MCF 10A (cell line): ENCODE data around the gene DENND1C. TPM values are rescaled to one million over a fixed set of nuclear protein-coding genes. Genes with fewer than 3 reads are reported as not detected.
A peak's percentile ranks its signal among the peaks of the same experiment; 100 is the strongest.

ENCODE experiments used
- BruUV-seq: library from RNA; stranded (reverse); fragments of 400-500 nt; replicated peaks from 2 replicates; lab custom pipeline; 2021; lab: Mats Ljungman, UMichigan
- CTCF ChIA-PET: fragments of 300-600 bp; sonication (Branson Sonifier 250); formaldehyde crosslinking; extraction: SDS; loops from one replicate; lab custom pipeline; 2021; ENCODE audit warnings: antibody characterized with exemption, inconsistent platforms; lab: Yijun Ruan, JAX
- POLR2A ChIA-PET: fragments of 300-600, 350-650 bp; sonication (Branson Sonifier 250); formaldehyde crosslinking; extraction: SDS; loops from one replicate; lab custom pipeline; 2020; ENCODE audit warnings: antibody characterized with exemption, inconsistent platforms; lab: Yijun Ruan, JAX
- DNase-seq: peaks from one replicate; pipeline ENCODE4 v3.0.0-alpha.2; 2018; ENCODE audit not compliant: unreplicated experiment
- H3K27ac Mint-ChIP-seq: one replicate; pipeline ENCODE4 v1.8.0; 2022; ENCODE audit warnings: mild to moderate bottlenecking, low read depth, mixed read lengths; ENCODE audit not compliant: unreplicated experiment
- H3K27me3 Mint-ChIP-seq: one replicate; pipeline ENCODE4 v1.8.0; 2022; ENCODE audit warnings: mixed read lengths; ENCODE audit not compliant: insufficient read depth, unreplicated experiment
- H3K36me3 Mint-ChIP-seq: one replicate; pipeline ENCODE4 v1.8.0; 2022; ENCODE audit warnings: mild to moderate bottlenecking, moderate library complexity, mixed read lengths; ENCODE audit not compliant: insufficient read depth, unreplicated experiment
- H3K4me1 Mint-ChIP-seq: one replicate; pipeline ENCODE4 v1.8.0; 2022; ENCODE audit warnings: mixed read lengths; ENCODE audit not compliant: insufficient read depth, unreplicated experiment
- H3K4me3 Mint-ChIP-seq: one replicate; pipeline ENCODE4 v1.8.0; 2022; ENCODE audit warnings: mild to moderate bottlenecking, moderate library complexity, mixed read lengths; ENCODE audit not compliant: unreplicated experiment
- H3K9me3 Mint-ChIP-seq: one replicate; pipeline ENCODE4 v1.8.0; 2022; ENCODE audit warnings: mixed read lengths; ENCODE audit not compliant: unreplicated experiment
- CTCF ChIP-seq: fragments of 200-600 bp; IDR thresholded peaks from one replicate; pipeline ENCODE4 v1.8.0; 2022; ENCODE audit warnings: antibody characterized with exemption, mild to moderate bottlenecking; ENCODE audit not compliant: unreplicated experiment
- intact Hi-C: fragments of 100-400 bp; cut with micrococcal nuclease; formaldehyde crosslinking; loops from 2 replicates; pipeline ENCODE4 v1.14.1; 2022
- total RNA-seq: library from RNA; stranded (reverse); gene quantifications from 2 replicates; pipeline ENCODE4 v1.2.3, GENCODE V29; 2022

DENND1C gene
- total RNA-seq, 1 experiment from 2014 or later = not detected

- CTCF ChIA-PET = interaction anchor here (1.2 to 1.3 kb wide), 2 partner anchors 110 to 128 kb away, joined by 3 to 4 read pairs; no protein-coding TSS in a partner anchor
- H3K27ac Mint-ChIP-seq = no peak overlapping the region
- no peak overlapping the region for H3K4me3 Mint-ChIP-seq
- peaks cover 12% of the 10 kb centered on the region for H3K27me3 Mint-ChIP-seq
- H3K36me3 Mint-ChIP-seq = no peaks in the 10 kb centered on the region
- TF ChIP-seq CTCF = no peak
- intact Hi-C loops = no loop called here
- no peak for DNase-seq
- H3K9me3 Mint-ChIP-seq = no peaks in the 10 kb centered on the region
- POLR2A ChIA-PET = interaction anchor here (0.6 to 0.7 kb wide), 3 partner anchors 18 to 297 kb away, joined by 3 to 6 read pairs (median 4); no protein-coding TSS in a partner anchor
- no TSS peak for BruUV-seq
- no peaks in the 10 kb centered on the region for H3K4me1 Mint-ChIP-seq
Measured at GRCh38 chr19:6503407-6504201, 22.0 kb upstream of the DENND1C start.

- peaks cover 12% of the 10 kb centered on the region for H3K27me3 Mint-ChIP-seq
- no peaks in the 10 kb centered on the region for H3K36me3 Mint-ChIP-seq
- no peak within 1 kb of the TSS for H3K27ac Mint-ChIP-seq
- no TSS peak for BruUV-seq
- intact Hi-C loops = no loop called here
- ChIA-PET POLR2A (no interaction called here), CTCF (no interaction called here)
- peak within 1 kb of the TSS; percentile 35 for H3K4me3 Mint-ChIP-seq
- no peak for TF ChIP-seq CTCF
- no peak for DNase-seq
- no peaks in the 10 kb centered on the region for H3K9me3 Mint-ChIP-seq
- no peaks in the 10 kb centered on the region for H3K4me1 Mint-ChIP-seq
Measured at GRCh38 chr19:6501740-6502648, 20.4 kb upstream of the DENND1C start, which contains the start of gene TUBB4A. TUBB4A (minus strand) TSS chr19:6502309; CDS start chr19:6502212, 97 bp downstream.

GRCh38 chr19:6500837-6501739 is 19.5 kb upstream of the DENND1C start:
- Mint-ChIP-seq H3K27me3 (peaks cover 12% of the 10 kb centered on the region), H3K36me3 (no peaks in the 10 kb centered on the region), H3K4me3 (peak overlapping the region; percentile 35), H3K9me3 (no peaks in the 10 kb centered on the region), H3K27ac (no peak overlapping the region), H3K4me1 (no peaks in the 10 kb centered on the region)
- DNase-seq = no peak
- no peak for TF ChIP-seq CTCF
- ChIA-PET POLR2A (no interaction called here), CTCF (interaction anchor here (0.5 kb wide), 1 partner anchor 131 kb away, joined by 3 read pairs; no protein-coding TSS in a partner anchor)
- intact Hi-C loops = no loop called here
- no TSS peak for BruUV-seq
